Caco-2 (cell line): ENCODE data around the gene SH3TC1. TPM values are rescaled to one million over a fixed set of nuclear protein-coding genes. Genes with fewer than 3 reads are reported as not detected.

Source experiments
- BruUV-seq: library from RNA; stranded (reverse); fragments of 400-500 nt; replicated peaks from 2 replicates; lab custom pipeline; 2021; lab: Mats Ljungman, UMichigan
- CTCF ChIA-PET: fragments of 300-600 bp; sonication (Branson Sonifier 250); formaldehyde crosslinking; loops from one replicate; lab custom pipeline; 2022; ENCODE audit warnings: antibody characterized with exemption; lab: Charles Lee
- POLR2A ChIA-PET: fragments of 300-600 bp; sonication (Branson Sonifier 250); formaldehyde crosslinking; loops from one replicate; lab custom pipeline; 2022; ENCODE audit warnings: antibody characterized with exemption; lab: Charles Lee
- DNase-seq, 2 experiments: peaks; one replicate each; pipeline versions ENCODE4 v3.0.0 to v3.0.0-alpha.2; 2020 to 2022
- H3K27me3 ChIP-seq: replicated peaks from 2 replicates; pipeline ENCODE4 v1.6.0; 2011; ENCODE audit warnings: low read length; ENCODE audit not compliant: control insufficient read depth, insufficient read depth
- H3K36me3 ChIP-seq: 2 replicates; pipeline ENCODE4 v1.5.1; 2011; ENCODE audit warnings: low read length; ENCODE audit not compliant: control insufficient read depth, insufficient read depth
- H3K4me1 ChIP-seq: fragments of 250-450 bp; sonication (Bioruptor Pico); 2 replicates; pipeline ENCODE4 v1.5.1; 2020; ENCODE audit warnings: mild to moderate bottlenecking
- H3K4me3 ChIP-seq: 2 replicates; pipeline ENCODE4 v1.5.1; 2011; ENCODE audit warnings: low read depth, mild to moderate bottlenecking, control low read depth, low read length
- H3K9me3 ChIP-seq: fragments of 250-450 bp; sonication (Bioruptor Pico); 2 replicates; pipeline ENCODE4 v1.5.1; 2020; ENCODE audit warnings: mild to moderate bottlenecking, moderate library complexity
- H3K27ac Mint-ChIP-seq: one replicate; pipeline ENCODE4 v1.8.0; 2022; ENCODE audit warnings: mixed read lengths; ENCODE audit not compliant: unreplicated experiment
- H3K27me3 Mint-ChIP-seq: one replicate; pipeline ENCODE4 v1.8.0; 2022; ENCODE audit warnings: mixed read lengths; ENCODE audit not compliant: insufficient read depth, unreplicated experiment
- H3K36me3 Mint-ChIP-seq: one replicate; pipeline ENCODE4 v1.8.0; 2022; ENCODE audit warnings: mild to moderate bottlenecking, mixed read lengths; ENCODE audit not compliant: insufficient read depth, unreplicated experiment
- H3K4me1 Mint-ChIP-seq: one replicate; pipeline ENCODE4 v1.8.0; 2022; ENCODE audit warnings: low read depth, mixed read lengths; ENCODE audit not compliant: unreplicated experiment
- H3K4me3 Mint-ChIP-seq: one replicate; pipeline ENCODE4 v1.8.0; 2022; ENCODE audit warnings: mild to moderate bottlenecking, moderate library complexity, mixed read lengths; ENCODE audit not compliant: unreplicated experiment
- H3K9me3 Mint-ChIP-seq: one replicate; pipeline ENCODE4 v1.8.0; 2022; ENCODE audit warnings: mixed read lengths; ENCODE audit not compliant: unreplicated experiment
- intact Hi-C: fragments of 100-400 bp; cut with micrococcal nuclease; formaldehyde crosslinking; loops from one replicate; pipeline ENCODE4 v1.10.0; 2022; ENCODE audit not compliant: unreplicated experiment
- total RNA-seq: library from RNA; stranded (reverse); gene quantifications from 2 replicates; pipeline ENCODE4 v1.2.3, GENCODE V29; 2022
- TF ChIP-seq, protein P1 (sequence below), 2 experiments: fragments of 200-600 bp in 1 of 2; IDR thresholded peaks; 1 replicate in 1 of 2; 2 replicates in 1 of 2; pipeline versions ENCODE4 v1.5.1 to v1.8.0; 2011 to 2022; ENCODE audit warnings: antibody characterized with exemption in 1 of 2, control low read depth in 1 of 2, inconsistent platforms in 1 of 2, low read depth in 1 of 2, low read length in 1 of 2, mild to moderate bottlenecking in 1 of 2, moderate library complexity in 1 of 2; ENCODE audit not compliant: insufficient read depth in 1 of 2, severe bottlenecking in 1 of 2, unreplicated experiment in 1 of 2

SH3TC1 gene
- total RNA-seq, 1 experiment from 2014 or later: 18.6 TPM

DNA sequence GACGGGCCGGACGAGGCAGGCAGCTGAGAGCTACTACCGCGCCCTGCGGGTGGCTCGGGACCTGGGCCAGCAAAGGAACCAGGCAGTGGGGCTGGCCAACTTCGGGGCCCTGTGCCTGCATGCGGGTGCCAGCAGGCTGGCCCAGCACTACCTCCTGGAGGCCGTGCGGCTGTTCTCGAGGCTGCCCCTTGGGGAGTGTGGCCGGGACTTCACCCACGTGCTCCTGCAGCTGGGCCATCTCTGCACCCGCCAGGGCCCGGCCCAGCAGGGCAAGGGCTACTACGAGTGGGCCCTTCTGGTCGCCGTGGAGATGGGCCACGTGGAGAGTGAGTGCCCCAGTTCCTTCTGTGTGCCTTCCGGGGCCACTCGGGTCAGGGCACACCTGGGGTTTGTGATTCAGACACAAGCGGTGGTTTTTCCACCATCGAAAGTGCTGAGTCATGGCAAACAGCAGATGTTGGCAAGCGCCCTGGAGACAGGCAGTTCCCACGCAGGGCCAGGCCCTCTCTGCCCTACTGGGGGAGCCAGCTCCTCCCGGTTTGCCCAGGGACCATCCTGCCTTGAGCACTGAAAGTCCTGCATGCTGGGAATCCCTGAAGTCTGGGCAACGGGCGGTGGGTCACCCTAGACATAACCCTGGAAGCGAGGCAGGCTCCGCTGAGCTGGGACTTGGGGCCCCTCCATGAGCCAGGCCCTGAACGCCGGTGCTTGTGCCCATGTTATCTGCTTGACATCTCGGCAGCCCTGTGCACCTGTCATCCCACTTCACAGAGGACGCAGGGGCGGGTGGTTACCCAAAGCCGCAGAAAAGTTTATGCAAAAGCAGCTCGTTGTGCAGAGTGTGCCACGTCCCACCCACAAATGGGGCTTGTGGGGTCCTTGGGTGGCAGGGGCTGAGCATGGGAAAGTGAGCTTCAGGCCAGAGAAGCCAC lies 29.5 kb downstream of the SH3TC1 start:
- intact Hi-C loops: no loop called here
- POLR2A ChIA-PET: no interaction called here

DNA sequence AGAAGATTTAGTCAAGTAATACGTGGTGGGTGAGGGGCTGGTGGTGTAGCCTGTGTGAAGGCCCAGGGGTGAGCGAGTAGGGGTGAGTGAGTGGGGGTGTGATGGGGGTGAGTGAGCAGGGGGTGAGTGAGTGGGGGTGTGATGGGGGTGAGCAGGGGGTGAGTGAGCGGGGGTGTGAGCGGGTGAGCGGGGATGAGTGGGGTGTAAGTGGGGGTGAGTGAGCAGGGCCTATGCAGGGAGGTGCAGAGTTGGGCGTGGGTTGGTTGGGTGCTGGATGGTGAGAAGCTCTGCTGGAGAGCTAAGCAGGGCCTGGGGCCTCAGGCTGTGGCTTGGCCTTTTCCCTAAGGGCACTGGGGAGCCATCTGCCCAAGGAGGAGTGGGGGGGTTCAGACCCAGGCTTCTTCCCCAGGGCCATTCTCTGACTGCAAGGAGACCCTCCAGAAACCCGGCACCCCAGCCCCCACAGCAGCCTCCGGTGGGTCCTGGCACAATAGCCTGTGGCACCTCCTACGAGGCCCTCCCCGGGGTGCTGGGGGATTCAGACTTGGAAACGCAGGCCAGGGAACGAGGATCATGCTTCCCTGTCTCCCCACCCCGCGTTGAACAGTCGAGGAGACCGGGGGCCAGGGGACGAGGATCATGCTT lies 30.4 kb downstream of the SH3TC1 start:
- H3K36me3 ChIP-seq: no peaks in the 10 kb centered on the region; the same call in 1 of the 2 replicates
- H3K4me1 ChIP-seq: 0 out of 2 replicates have a peak, but pooled peaks cover 5% of the 10 kb centered on the region
- Mint-ChIP-seq H3K27me3 (no peaks in the 10 kb centered on the region), H3K36me3 (no peaks in the 10 kb centered on the region), H3K4me1 (no peaks in the 10 kb centered on the region), H3K4me3 (no peak overlapping the region), H3K9me3 (no peaks in the 10 kb centered on the region), H3K27ac (no peak overlapping the region)
- no peak for DNase-seq
- H3K4me3 ChIP-seq: no peak overlapping the region
- H3K9me3 ChIP-seq: no peaks in the 10 kb centered on the region
- intact Hi-C loops: no loop called here
- TF ChIP-seq, protein P1, sequence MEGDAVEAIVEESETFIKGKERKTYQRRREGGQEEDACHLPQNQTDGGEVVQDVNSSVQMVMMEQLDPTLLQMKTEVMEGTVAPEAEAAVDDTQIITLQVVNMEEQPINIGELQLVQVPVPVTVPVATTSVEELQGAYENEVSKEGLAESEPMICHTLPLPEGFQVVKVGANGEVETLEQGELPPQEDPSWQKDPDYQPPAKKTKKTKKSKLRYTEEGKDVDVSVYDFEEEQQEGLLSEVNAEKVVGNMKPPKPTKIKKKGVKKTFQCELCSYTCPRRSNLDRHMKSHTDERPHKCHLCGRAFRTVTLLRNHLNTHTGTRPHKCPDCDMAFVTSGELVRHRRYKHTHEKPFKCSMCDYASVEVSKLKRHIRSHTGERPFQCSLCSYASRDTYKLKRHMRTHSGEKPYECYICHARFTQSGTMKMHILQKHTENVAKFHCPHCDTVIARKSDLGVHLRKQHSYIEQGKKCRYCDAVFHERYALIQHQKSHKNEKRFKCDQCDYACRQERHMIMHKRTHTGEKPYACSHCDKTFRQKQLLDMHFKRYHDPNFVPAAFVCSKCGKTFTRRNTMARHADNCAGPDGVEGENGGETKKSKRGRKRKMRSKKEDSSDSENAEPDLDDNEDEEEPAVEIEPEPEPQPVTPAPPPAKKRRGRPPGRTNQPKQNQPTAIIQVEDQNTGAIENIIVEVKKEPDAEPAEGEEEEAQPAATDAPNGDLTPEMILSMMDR (IDR thresholded peaks at IDR 0.05; ENCODE audit: insufficient read depth in 1 of 2, low read depth in 1 of 2, low read length in 1 of 2, severe bottlenecking in 1 of 2, unreplicated experiment in 1 of 2): no peak
- ChIA-PET CTCF (interaction anchor here (3.0 kb wide), 1 partner anchor 53 kb away, joined by 6 read pairs; no protein-coding TSS in a partner anchor), POLR2A (no interaction called here)
- no peaks in the 10 kb centered on the region for H3K27me3 ChIP-seq
- no TSS peak for BruUV-seq

More for the DNA sequence above, 29.5 kb downstream of the SH3TC1 start:
- Histone ChIP-seq H3K36me3 (no peaks in the 10 kb centered on the region), H3K4me1 (0 out of 2 replicates have a peak, but pooled peaks cover 5% of the 10 kb centered on the region), H3K27me3 (no peaks in the 10 kb centered on the region), H3K9me3 (no peaks in the 10 kb centered on the region), H3K4me3 (no peak overlapping the region)
- no peaks in the 10 kb centered on the region for H3K36me3 Mint-ChIP-seq
- no peak overlapping the region for H3K4me3 Mint-ChIP-seq
- H3K4me1 Mint-ChIP-seq: no peaks in the 10 kb centered on the region
- H3K9me3 Mint-ChIP-seq: no peaks in the 10 kb centered on the region
- no TSS peak for BruUV-seq
- H3K27ac Mint-ChIP-seq: no peak overlapping the region
- CTCF ChIA-PET: interaction anchor here (3.0 kb wide), 1 partner anchor 52 kb away, joined by 6 read pairs; no protein-coding TSS in a partner anchor
- TF ChIP-seq, protein P1 (IDR thresholded peaks at IDR 0.05; ENCODE audit: insufficient read depth in 1 of 2, low read depth in 1 of 2, low read length in 1 of 2, severe bottlenecking in 1 of 2, unreplicated experiment in 1 of 2): no peak
- no peak for DNase-seq
- H3K27me3 Mint-ChIP-seq: no peaks in the 10 kb centered on the region

DNA sequence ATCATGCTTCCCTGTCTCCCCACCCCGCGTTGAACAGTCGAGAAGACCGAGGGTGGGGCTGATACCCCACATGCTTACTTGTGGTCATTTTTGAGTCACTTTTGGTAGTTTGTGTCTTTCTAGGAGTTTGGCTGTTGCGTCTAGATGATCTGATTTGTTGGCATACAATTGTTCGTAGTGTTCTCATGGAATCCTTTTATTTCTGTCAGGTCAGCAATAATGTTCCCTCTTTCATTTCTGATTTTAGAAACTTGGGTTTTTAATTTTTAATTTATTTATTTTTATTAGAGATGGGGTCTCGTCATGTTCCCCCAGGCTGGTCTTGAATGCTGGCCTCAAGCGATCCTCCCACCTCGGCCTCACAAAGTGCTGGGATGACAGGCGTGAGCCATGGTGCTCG lies 30.9 kb downstream of the SH3TC1 start:
- no peaks in the 10 kb centered on the region for H3K9me3 Mint-ChIP-seq
- DNase-seq: no peak
- H3K4me1 ChIP-seq: 0 out of 2 replicates have a peak, but pooled peaks cover 5% of the 10 kb centered on the region
- H3K36me3 ChIP-seq: no peaks in the 10 kb centered on the region; the same call in 1 of the 2 replicates
- H3K27ac Mint-ChIP-seq: no peak overlapping the region
- no peaks in the 10 kb centered on the region for H3K27me3 ChIP-seq
- no peaks in the 10 kb centered on the region for H3K36me3 Mint-ChIP-seq
- TF ChIP-seq, protein P1 (IDR thresholded peaks at IDR 0.05; ENCODE audit: insufficient read depth in 1 of 2, low read depth in 1 of 2, low read length in 1 of 2, severe bottlenecking in 1 of 2, unreplicated experiment in 1 of 2): no peak
- BruUV-seq: no TSS peak
- H3K4me3 ChIP-seq: no peak overlapping the region
- no peaks in the 10 kb centered on the region for H3K4me1 Mint-ChIP-seq
- ChIA-PET CTCF (interaction anchor here (3.0 kb wide), 1 partner anchor 53 kb away, joined by 6 read pairs; no protein-coding TSS in a partner anchor), POLR2A (no interaction called here)
- H3K4me3 Mint-ChIP-seq: no peak overlapping the region
- no peaks in the 10 kb centered on the region for H3K9me3 ChIP-seq
- no peaks in the 10 kb centered on the region for H3K27me3 Mint-ChIP-seq
- intact Hi-C loops: no loop called here
